Globus pallidus (tissue), 1 donor: ENCODE measurements around the gene WASL.
"Not testable (repeated sequence)": the region's sequence is repeated elsewhere in the genome, so short reads cannot be mapped to it uniquely, and the experiment has no call there.

Experiments
- DNase-seq: peaks from one replicate; pipeline ENCODE4 v3.0.0-alpha.2; 2015; ENCODE audit warnings: low spot score

Gene WASL

DNA sequence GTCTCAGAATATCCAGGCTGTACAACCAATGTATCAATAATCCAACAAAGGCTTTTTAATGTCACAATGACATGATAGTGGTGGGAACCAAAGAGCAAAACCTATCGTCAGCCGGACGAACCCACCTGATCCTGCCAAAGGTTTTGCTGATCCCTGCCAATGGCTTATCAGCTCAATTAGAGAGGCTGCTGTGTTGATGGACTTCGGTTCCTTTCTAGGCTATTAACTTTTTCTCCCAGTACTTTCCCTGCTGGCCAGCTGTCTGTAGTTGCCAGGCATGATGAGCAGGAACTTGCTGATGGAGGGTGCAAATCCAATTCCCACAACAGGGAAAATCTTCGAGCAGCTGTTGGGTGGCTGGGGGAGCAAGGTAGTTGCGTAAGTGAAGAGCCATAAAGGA lies 90.8 kb downstream of the WASL start:
- no peak for DNase-seq

DNA sequence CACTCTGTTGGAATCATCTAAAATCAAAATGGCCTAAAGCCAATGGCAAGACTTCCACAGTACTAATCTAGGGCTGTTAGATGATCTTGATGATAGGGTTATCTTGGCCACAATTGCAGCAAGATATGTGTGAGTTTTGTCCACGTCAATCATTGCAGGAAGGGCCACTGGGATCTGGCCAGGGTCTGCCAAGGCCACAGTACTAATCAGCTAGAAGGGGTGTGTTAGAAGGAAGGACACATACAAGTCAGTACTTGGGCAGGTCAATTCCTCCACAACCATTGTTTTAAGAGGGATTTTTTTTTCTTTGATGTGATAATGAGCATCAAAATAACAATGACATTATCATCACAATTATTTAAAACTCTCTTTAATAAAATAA lies 91.5 kb downstream of the WASL start:
- no peak for DNase-seq

DNA sequence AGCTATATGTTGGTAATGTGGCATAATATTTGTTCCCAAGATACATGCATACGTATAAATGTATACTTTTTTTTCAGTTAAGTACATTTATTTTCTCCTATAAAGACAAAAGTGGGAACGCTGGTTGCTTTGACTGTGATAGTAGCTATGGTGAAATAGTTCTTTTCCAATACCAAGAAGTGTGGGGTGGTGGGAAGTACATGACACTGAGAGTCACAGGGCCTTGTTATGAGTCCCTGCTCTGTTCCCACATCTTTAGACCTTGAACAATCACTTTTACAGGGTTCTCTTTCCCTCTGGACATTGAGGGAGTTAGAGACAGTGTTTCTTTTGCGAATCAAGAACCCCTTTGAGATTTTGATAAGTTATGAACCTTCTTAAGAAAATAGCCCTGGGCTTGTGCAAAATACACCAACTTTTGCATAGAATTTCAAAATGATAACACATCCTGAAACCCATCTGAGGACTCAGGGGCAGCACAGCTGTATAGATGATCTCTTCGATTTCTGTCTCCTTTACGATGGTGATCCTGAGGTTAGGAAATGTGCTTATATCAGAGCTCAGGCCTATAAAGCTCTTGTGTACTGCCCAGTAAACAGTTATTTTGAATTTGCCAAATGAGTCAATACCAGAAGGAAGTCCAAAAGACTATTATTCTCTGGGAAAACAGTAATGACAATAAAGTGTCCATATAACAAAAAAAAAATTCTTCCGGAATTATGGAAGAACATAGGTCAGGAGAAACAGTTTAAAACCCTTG lies 92.1 kb downstream of the WASL start:
- no peak for DNase-seq

DNA sequence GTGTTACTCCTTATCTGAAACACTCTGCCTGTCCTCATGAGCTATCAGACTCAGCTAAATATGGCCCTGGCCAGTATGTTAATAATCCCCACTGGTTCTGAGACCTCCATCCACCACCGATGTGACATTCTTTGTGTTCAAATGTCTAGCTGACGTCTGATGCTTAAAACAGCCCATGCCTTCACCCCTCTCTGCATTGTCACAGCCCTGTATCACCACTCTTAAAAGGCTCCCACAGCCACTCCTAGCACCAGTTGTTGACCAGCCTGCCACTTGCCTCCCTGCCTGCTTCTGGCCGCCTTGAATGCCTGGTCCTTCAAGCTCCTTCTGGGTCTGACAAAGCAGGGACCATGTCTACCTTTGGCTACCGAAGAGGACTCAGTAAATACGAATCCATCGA lies 93.2 kb downstream of the WASL start, which contains the start of gene LMOD2:
Gene LMOD2 (plus strand): TSS at position 253 of the 400 bp plus-strand sequence. CDS start 98 bp downstream, at position 351.
- no peak for DNase-seq

DNA sequence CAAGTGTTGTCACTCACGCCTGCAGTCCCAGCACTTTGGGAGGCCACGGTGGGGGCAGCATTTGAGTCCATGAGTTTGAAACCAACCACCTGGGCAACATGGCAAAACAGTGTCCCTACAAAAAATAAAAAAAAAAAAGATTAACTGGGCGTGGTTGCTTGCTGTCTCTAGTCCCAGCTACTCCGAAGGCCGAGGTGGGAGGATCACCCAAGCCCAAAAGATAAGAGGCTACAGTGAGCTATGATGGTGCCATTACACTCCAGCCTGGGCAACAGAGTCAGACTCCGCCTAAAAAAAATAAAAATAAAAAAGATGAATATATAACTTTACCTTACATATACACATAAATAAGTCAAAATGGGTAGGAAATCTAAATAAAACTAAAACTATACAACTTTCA lies 95.6 kb downstream of the WASL start:
- DNase-seq: no peak

DNA sequence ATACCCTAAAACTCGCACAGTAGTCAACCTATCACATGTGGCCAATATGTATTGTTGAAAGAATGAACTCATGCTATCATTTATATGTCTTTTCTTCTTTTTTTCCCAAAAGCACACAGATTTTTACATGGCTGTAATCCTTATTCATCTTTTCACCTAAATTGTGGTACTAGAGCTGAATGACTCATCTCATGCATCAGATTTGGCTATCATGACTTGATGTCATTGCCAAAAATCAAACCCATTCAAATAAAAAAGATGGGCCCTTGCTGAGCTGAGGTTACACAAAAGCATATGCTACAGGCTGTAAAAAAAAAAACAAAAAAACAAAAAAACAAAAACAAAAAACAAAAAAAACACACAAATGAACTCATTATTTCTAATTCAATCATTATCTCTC lies 96.4 kb downstream of the WASL start:
- DNase-seq: no peak

DNA sequence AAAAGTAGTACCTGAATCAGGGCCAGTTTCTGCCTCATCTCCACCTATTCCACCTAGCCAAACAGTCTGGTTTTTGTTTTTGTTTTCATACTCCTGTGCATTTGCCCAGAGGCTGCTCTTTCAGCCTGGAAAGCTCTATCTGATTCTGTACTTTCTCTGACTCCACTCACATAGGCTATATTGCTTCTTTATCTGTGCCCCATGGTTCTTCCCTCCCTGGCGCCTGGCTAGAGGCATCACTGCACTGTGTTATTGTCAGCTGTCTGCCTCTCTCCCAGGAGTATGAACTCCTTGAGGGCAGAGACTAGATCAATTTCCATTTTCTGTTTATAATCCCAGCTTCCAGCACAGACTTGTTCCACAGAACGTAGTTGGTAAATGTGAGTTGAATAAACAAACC lies 98.2 kb downstream of the WASL start:
- DNase-seq: no peak

DNA sequence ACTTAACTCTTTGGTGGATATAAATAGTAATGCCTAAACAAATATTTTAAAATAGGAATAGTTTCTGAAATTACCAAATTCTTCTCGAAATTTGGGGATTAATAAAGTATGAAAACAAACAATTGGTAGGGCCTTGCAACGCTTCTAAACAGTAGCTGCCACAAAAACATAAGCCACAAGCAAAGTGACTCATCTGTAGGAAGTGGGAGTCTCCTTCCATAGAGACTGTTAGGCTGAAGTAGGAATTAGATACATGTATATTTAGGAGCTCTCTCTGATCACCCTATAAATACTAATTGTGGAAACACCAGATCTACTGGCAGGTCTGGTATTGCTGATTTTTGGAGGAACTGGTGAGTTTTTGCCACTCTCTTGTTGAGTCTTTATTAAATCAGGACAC lies 98.8 kb downstream of the WASL start:
- no peak for DNase-seq

DNA sequence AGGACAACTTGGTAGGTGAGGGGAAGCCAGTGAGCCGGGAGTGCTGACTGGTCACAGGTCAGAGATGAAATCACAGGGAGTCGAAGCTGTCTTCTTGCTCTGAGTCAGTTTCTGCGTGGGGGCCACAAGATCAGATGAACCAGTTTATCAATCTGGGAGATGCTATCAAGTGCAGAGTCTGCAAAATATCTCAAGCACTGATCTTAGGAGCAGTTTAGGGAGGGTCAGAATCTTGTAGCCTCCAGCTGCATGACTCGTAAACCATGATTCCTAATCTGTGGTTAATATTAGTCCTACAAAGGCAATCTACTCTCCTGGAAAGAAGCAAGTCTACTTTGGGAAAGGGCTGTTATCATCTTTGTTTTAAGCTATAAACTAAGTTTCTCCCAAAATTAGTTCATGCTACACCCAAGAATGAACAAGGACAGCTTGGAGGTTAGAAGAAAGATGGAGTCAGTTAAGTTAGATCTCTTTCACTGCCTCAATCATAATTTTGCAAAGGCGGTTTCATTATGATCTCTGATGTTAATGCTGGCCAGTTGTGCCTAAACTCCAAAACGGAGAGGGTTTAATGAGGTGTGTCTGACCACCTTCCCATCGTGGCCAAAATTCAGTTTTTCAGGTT lies 101.6 kb downstream of the WASL start:
- DNase-seq: no peak

DNA sequence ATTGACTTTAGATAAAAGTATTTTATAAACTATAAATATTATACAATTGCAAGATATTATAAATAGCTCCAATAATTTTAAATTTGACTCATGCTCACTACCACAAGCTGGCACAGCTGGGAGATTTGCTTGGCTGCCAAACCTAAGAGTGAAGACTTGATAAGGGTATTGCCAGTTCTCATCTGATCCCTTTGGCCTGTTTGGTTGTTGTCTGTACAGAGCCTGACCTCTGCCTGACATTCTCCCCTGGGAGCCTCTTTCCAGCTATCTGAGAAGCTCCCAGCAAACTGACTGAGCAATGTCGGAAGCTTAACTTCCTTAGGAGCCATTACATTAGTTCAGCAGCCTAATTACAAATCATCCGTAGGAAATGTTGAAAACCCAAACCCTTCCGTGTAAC lies 103.3 kb downstream of the WASL start:
- DNase-seq: no peak

DNA sequence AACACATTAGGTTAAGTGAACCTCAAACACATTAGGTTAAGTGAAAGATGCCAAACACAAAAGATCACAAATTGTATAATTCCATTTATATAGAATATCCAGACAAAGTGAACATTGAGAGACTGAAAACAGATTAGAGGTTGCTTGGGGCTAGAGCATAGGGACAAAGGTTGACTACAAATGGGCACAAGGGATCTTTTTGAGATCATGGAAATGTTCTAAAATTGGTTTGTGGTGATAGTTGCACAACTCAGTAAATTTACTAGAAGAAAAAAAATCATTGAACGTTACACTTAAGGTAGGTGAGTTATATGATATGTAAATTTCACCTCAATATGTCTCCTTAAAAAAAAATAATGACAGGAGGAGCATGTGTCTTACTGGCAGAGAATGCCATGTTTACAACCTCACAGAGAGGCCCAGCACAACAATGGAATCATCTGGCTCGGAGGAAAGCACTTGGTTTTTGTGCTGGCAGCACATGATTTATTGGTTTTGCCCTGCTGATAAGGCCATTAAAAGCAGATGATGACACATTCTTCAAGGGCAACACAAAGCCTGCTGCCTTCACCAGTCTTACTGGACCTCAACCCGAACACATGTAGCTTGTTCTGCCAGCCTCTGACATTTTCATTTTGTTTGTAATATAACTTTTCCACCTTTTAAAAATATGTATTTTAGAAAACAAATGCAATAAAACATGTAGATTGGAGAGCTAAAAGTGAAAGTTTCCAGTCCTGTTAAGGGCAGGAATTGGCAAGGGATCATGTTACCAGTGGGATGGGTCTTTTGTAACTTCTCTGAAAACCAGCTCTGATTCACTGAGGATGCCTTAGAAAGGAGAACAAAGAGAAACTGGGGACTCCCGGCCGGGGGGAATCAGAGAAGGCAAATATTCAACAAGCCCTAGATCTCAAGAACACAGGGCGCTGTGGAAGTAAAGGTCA lies 105.0 kb downstream of the WASL start:
- no peak for DNase-seq

DNA sequence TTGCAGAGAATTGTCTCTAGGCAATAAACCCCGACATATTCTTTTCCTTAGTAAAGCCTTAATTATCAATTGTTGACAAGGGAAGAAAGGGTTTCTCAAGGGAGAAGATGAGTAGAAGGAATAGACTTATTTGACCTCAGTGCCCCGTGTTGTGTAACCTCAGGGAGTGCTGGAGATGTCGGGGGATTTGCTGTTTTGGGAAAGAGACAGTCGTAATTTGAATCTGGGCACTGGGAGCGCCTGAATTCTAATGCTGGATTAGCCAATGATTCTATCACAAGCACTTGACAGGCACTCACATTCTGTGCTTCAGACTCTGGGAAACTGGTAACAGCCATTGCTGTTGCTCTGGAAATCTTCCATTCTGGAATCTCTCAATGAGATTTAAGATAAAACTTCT lies 106.9 kb downstream of the WASL start:
- DNase-seq: no peak

DNA sequence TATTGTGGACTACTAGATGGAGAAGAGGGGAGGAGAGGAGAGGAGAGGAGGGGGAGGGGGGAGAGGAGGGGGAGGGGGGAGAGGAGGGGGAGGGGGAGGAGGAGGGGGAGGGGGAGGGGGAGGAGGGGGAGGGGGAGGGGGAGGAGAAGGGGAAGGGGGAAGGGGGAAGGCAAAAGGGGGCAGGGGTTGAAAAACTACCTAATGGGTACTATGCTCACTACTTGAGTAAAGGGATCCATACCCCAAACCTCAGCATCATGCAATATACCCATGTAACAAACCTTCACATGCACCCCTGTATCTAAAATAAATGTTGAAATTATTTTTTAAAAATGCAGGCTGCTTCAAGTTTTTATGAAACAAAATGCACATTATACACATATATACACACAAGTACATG lies 108.2 kb downstream of the WASL start:
- DNase-seq: no peak

DNA sequence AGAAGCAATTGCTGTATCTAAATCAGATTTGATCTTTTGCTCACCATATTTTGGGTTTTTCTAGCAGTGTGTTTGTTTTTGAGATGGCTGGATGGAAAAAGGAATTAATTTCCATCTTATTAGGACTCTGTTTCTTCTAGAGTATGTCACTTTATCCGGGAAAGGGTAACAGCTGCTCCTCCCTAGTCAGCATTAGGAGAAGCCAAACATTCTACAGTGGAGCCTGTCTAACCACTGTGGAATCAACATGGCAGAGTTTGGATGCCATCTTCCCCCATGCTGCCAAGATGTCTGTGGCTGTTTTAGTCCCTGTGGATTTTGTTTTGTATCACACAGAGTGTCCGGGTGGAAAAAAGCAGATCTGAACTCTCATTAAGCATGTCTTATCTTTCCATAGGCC lies 109.2 kb downstream of the WASL start:
- no peak for DNase-seq

DNA sequence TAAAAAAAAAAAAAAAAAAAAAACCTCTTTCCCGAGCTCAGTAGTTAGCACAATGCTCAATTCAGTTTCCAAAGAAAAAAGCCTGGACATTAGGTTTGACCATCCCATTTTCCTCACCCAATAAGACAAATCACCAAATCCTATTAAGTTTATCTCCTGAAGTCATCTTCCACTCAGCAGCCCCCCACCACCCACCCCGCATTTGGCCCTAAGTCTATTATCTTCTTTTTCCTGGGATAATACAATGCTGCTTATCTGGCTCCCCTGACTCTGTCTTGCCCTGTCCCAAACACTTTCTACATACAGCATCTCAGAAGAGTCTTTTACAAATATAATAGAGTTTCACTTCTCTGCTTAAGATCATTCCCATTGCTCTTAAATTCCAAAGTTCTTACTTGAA lies 110.9 kb downstream of the WASL start:
- no peak for DNase-seq

DNA sequence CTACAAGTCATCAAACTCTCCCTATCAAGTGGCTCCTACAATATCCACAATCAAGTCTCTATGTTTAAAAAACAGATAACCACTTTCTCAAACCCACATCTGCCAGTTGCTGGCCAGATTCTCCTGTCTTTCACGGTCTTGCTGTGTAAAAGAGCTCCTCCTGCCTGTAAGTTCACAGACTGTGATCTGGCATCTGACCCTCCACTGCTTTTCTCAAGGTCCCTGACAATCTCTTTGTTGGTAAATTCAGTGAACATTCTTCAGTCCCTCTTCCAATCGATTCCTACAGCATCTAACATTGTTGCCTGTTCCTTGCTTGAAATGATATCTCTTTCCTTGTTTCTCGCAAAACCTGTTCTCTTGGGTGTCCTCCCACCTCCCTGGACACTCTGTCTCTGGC lies 111.6 kb downstream of the WASL start:
- DNase-seq: no peak

DNA sequence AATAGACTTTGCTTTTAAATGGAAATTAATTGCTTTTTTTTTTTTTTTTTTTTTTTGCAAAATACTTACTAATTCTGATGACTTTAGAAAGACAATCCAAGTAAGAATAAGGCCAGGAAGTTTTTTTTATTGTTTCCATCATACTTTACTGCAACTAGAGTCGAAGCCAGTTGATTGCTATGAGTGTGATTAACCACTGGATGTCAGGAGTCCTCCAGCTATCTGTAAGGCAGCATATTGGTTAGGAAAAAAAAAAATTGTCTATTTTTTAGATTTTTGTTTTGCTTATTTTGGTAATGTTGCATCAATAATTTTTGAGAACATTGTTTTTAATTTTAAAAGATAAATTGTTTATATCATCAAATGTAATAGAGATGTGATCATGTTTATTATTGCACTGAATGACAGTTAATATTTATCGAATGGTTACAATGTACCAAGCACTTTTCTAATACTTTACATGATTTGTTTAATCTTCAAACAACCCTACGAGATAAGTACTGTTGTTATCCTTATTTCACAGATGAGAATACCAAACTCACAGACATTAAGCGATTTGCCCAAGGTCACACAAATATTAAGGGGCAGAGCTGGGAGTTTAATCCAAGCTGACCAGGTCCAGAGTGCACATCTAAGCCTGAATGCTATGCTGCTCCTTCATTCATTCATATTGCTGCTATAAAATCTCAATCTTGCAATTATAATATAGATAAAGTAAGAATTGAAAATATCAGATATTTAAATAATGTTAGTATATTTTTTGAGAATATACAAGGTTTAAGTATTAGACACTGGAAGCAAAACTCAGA lies 113.0 kb downstream of the WASL start:
- DNase-seq: no peak

DNA sequence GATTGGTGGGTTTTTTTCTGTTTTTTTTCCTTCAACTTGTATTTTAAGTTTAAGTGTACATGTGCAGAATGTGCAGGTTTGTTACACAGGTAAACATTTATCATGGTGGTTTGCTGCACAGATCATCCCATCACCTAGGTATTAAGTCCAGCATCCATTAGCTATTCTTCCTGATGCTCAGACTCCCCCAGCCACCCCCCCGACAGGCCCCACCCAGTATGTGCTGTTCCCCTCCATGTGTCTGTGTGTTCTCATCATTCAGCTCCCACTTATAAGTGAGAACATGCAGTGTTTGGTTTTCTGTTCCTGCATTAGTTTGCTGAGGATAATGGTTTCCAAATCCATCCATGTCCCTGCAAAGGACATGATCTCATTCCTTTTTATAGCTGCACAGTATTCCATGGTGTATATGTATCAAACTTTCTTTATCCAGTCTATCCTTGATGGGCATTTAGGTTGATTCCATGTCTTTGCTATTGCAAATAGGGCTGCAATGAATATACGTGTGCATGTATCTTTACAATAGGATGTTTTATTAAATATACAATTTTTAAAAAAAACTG lies 114.7 kb downstream of the WASL start:
- DNase-seq: not testable (repeated sequence)

DNA sequence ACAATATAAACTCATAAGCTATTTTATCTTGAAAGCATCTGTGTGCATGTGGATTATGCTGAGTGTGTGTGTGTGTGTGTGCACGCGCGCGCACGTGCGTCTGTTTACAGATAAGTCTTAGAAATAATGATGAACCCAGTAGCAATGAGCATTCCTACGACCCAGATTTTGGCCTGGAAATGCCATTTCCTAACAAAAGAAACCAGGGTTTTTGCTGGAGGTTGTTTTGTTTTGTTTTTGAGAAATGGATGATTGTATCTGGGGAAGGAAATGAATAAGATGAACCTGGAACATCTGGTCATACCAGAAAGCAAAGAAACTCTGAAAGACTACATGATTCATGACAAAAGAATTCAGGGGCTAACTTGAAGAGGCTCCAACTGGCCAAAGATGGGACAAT lies 115.2 kb downstream of the WASL start:
- DNase-seq: no peak

DNA sequence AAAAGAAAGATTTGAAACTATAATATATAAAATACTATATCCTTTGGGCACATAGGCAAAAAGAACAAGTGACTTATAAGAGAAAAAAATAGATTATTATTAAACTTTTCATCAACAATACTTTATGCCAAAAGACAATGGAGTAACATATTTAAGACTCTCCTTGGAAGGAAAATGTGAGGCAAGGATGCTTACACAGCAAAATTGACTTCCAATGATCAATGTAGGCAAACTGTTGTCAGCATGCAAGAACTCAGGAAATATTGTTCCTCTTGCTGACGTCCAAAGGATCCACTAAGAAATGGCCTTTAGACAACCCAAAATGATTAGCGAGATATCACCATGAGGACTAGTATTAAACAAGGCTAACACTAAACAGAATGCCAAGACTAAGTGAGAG lies 116.0 kb downstream of the WASL start:
- no peak for DNase-seq
